GM12891 (cell line): ENCODE results near the gene AADACL4.
"Not testable (repeated sequence)": the region's sequence is repeated elsewhere in the genome, so short reads cannot be mapped to it uniquely, and the experiment has no call there.

Experiments
- DNase-seq: peaks from one replicate; pipeline ENCODE4 v3.0.0; 2011; ENCODE audit warnings: low spot score; ENCODE audit not compliant: insufficient read length
- FAIRE-seq: peaks from 2 replicates; lab custom pipeline; 2011; peaks lifted over from hg19 to GRCh38; lab: Jason Lieb, UNC
- PAX5 ChIP-seq: IDR thresholded peaks from 2 replicates; pipeline ENCODE4 v1.6.1; 2011; ENCODE audit warnings: low read length, moderate library complexity, mild to moderate bottlenecking; ENCODE audit not compliant: insufficient read depth, severe bottlenecking
- POLR2A ChIP-seq: IDR thresholded peaks from 2 replicates; pipeline ENCODE4 v1.6.1; 2011; ENCODE audit warnings: low read depth, low read length, control low read depth
- POLR2AphosphoS5 ChIP-seq: IDR thresholded peaks from 2 replicates; pipeline ENCODE4 v1.6.1; 2011; ENCODE audit warnings: low read depth, low read length, control low read depth
- POU2F2 ChIP-seq: IDR thresholded peaks from 2 replicates; pipeline ENCODE4 v1.6.1; 2011; ENCODE audit warnings: low read depth, mild to moderate bottlenecking, control low read depth, low read length, moderate library complexity
- SPI1 ChIP-seq: IDR thresholded peaks from 2 replicates; pipeline ENCODE4 v1.6.1; 2011; ENCODE audit warnings: low read depth, low read length, control low read depth
- TAF1 ChIP-seq: IDR thresholded peaks from 2 replicates; pipeline ENCODE4 v1.6.1; 2011; ENCODE audit warnings: low read depth, low read length, control low read depth

Gene AADACL4

GRCh38 chr1:12709091-12709491 lies 65.2 kb downstream of the AADACL4 start:
- FAIRE-seq (no peak), DNase-seq (no peak)
- TF ChIP-seq POLR2A (no peak), TAF1 (no peak), SPI1 (no peak), POLR2AphosphoS5 (no peak), PAX5 (no peak), POU2F2 (no peak)

DNA sequence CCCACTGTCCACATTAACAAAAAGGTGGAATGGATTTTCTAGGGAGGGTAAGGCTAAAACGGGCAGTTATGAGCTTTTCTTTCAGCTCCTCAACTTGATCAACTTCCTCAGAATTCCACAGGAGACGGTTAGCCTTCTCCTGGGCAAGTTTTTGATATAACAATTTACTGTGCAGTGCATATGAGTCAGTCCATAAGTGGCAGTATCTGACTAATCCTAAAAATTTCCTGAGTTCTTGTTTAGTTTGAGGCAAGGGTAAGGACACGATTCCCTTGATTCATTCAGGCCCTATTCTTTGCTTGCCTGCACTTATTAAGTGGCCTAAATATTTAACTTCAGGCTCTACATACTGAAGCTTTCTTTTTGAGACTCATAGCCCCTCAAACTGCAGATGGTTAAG lies 65.8 kb downstream of the AADACL4 start:
- no peak for DNase-seq
- no peak for TF ChIP-seq SPI1
- TF ChIP-seq POLR2A, result no peak
- TF ChIP-seq POU2F2, result no peak
- TF ChIP-seq POLR2AphosphoS5, result no peak
- TF ChIP-seq TAF1, result no peak
- no peak for TF ChIP-seq PAX5
- FAIRE-seq, result no peak

DNA sequence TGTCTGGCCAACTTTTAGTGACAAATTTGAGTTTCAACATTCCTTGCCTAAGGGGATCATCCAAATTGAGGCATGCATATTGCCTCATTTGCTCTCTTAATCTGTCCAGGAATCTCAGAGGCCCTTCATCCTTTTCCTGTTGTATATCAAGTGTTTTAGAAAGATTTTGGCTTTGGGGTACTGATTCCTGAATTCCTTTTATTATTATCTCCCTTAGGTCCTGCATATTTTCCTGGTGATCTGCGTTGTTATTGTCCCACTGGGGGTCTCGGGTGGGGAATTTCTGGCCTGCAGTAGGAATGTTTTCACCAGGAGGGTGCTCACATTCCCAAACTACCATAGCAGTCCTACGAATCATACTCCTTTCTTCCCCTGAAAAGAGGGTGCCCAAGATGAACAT lies 67.7 kb downstream of the AADACL4 start:
- TF ChIP-seq POLR2A (no peak), TAF1 (no peak), SPI1 (no peak), POLR2AphosphoS5 (no peak), PAX5 (no peak), POU2F2 (no peak)
- DNase-seq, result no peak
- FAIRE-seq, result no peak

GRCh38 chr1:12712076-12712475 lies 68.2 kb downstream of the AADACL4 start:
- no peak for DNase-seq
- no peak for TF ChIP-seq TAF1
- no peak for TF ChIP-seq SPI1
- no peak for TF ChIP-seq POLR2A
- no peak for TF ChIP-seq POU2F2
- TF ChIP-seq PAX5, result no peak
- TF ChIP-seq POLR2AphosphoS5, result no peak
- no peak for FAIRE-seq

DNA sequence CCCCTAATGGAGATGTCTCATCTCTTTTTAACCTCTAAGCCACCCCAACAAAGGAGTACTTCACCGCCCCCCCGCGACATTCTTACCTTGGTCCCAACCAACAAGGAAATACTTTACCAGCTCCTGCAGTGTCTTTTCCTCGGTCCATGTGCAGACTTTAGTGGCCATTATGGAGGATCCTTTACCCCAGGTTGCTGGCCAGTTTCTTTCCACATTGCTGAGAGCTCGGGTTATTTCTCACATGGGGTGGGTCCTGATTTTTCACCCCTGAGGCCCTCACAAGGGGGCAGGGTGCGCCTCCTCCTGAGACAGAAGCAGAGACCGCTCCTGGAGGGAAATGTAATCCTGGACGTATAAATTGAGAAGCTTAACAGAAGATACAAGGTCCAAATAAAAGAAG lies 69.0 kb downstream of the AADACL4 start:
- TF ChIP-seq SPI1, result no peak
- TF ChIP-seq POLR2AphosphoS5, result no peak
- TF ChIP-seq TAF1, result no peak
- no peak for TF ChIP-seq POU2F2
- TF ChIP-seq POLR2A, result no peak
- no peak for TF ChIP-seq PAX5
- DNase-seq (no peak), FAIRE-seq (no peak)

DNA sequence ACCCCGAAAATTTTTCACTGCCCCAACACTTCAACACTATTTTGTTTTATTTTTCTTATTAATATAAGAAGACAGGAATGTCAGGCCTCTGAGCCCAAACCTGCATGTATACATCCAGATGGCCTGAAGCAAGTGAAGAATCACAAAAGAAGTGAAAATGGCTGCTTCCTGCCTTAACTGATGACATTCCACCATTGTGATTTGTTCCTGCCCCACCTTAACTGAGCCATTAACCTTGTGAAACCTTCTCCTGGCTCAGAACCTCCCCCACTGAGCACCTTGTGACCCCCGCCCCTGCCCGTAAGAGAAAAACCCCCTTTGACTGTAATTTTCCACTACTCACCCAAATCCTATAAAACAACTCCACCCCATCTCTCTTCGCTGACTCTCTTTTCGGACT lies 69.8 kb downstream of the AADACL4 start:
- FAIRE-seq, DNase-seq: not testable (repeated sequence)

DNA sequence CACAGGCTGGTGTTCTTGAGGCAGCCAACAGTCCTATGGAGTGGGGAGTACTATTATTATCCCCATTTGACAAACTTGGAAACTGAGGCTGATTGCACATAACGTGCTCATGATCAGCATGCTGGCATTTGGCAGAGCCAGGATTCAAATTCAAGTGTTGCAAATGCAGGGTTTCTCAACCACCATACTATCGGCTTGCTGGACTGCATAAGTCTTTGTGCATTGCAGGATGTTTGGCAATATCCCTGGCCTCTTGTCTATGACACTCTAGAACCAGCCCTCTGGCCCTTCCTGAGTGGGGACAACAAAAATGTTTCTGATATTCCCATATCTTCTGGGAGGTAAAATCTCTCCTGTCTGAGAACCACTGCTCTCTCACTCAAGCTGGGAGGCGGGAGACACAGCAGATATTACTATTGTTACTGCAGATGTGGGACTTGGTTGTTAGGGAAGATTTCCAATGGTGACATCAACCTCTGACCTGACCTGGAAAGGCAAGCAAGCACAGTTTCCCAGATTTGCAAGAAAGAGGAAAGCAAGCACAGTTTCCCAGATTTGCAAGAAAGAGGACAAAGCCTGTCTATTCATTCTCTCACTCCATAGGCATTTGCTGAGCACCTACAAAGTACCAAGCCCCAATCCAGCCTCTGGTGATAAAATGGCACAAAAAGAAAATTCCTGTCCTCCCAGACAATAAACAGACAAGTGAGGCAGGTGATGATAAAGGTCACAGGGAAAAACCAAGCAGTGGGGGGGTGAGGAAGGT lies 71.0 kb downstream of the AADACL4 start:
- DNase-seq, result no peak
- FAIRE-seq, result no peak
- no peak for TF ChIP-seq POU2F2

DNA sequence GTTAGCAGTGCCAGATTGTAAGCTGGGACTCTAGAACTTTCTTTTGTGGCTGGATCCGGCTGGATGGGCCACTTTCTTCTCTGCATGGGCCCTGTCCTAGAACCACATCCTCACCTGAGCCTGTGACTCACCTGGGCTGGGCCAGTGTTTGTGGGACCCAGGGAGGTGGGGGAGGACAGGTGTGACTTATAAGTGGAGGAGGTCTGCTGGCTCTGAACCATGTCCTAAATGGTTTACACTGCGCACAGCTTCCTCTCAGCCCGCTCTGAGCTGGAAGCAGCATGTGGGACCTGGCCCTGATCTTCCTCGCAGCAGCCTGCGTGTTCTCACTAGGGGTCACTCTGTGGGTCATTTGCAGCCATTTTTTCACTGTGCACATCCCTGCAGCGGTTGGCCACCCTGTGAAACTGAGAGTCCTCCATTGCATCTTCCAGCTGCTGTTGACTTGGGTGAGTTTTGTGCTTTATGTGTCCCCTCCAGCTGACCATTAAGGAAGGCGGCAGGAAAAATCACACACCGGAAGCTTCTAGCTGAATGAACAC lies 72.1 kb downstream of the AADACL4 start, which contains the start of gene AADACL3:
TSS of gene AADACL3 (plus strand) at position 215 of the 542 bp plus-strand sequence. CDS start at position 282, 67 bp downstream.
- no peak for FAIRE-seq
- DNase-seq, result no peak
- no peak for TF ChIP-seq SPI1
- no peak for TF ChIP-seq POLR2A
- no peak for TF ChIP-seq PAX5
- TF ChIP-seq POLR2AphosphoS5, result no peak
- no peak for TF ChIP-seq TAF1
- TF ChIP-seq POU2F2, result no peak
